GM23248 (cell line): Measurements from ENCODE around the gene ERH. TPM values are rescaled to one million over a fixed set of nuclear protein-coding genes. Genes with fewer than 3 reads are reported as not detected.

Experiments used
- DNase-seq: peaks from one replicate; pipeline ENCODE4 v3.0.0-alpha.2; 2015
- H2AFZ ChIP-seq: fragments of 200-600 bp; sonication (generic); 2 replicates; pipeline ENCODE4 v1.6.1; 2016; ENCODE audit warnings: antibody characterized with exemption
- H3F3A ChIP-seq: fragments of 200-600 bp; sonication (generic); 2 replicates; pipeline ENCODE4 v1.6.1; 2016; ENCODE audit warnings: mild to moderate bottlenecking, antibody characterized with exemption, mixed run types; ENCODE audit not compliant: insufficient read depth
- H3K27ac ChIP-seq: fragments of 200-600 bp; sonication (generic); 2 replicates; pipeline ENCODE4 v1.5.1; 2016; ENCODE audit warnings: mild to moderate bottlenecking
- H3K27me3 ChIP-seq: fragments of 200-600 bp; sonication (generic); replicated peaks from 2 replicates; pipeline ENCODE4 v1.6.1; 2016; ENCODE audit warnings: mild to moderate bottlenecking; ENCODE audit not compliant: insufficient read depth
- H3K36me3 ChIP-seq: fragments of 200-600 bp; sonication (generic); 2 replicates; pipeline ENCODE4 v1.6.1; 2016; ENCODE audit warnings: low read depth, mild to moderate bottlenecking
- H3K4me1 ChIP-seq: fragments of 200-600 bp; sonication (generic); 2 replicates; pipeline ENCODE4 v1.6.1; 2016; ENCODE audit warnings: mild to moderate bottlenecking; ENCODE audit not compliant: insufficient read depth
- H3K4me2 ChIP-seq: fragments of 200-600 bp; sonication (generic); one replicate; pipeline ENCODE4 v1.6.1; 2016; ENCODE audit warnings: mild to moderate bottlenecking; ENCODE audit not compliant: unreplicated experiment
- H3K4me3 ChIP-seq: fragments of 200-600 bp; sonication (generic); 2 replicates; pipeline ENCODE4 v1.5.1; 2016; ENCODE audit warnings: mild to moderate bottlenecking
- H3K79me2 ChIP-seq: fragments of 200-600 bp; sonication (generic); 2 replicates; pipeline ENCODE4 v1.6.1; 2016; ENCODE audit warnings: mild to moderate bottlenecking; ENCODE audit not compliant: insufficient read depth
- H3K9ac ChIP-seq: fragments of 200-600 bp; sonication (generic); 2 replicates; pipeline ENCODE4 v1.6.1; 2016; ENCODE audit warnings: mild to moderate bottlenecking
- H3K9me2 ChIP-seq: fragments of 200-600 bp; sonication (generic); 2 replicates; pipeline ENCODE4 v1.6.1; 2016; ENCODE audit warnings: mixed run types, mild to moderate bottlenecking, moderate library complexity; ENCODE audit not compliant: insufficient read depth
- H3K9me3 ChIP-seq: fragments of 200-600 bp; sonication (generic); one replicate; pipeline ENCODE4 v1.6.1; 2017; ENCODE audit warnings: low read depth
- H4K20me1 ChIP-seq: fragments of 200-600 bp; sonication (generic); 2 replicates; pipeline ENCODE4 v1.6.0; 2016; ENCODE audit not compliant: insufficient read depth
- EZH2 ChIP-seq: fragments of 200-600 bp; sonication (generic); IDR thresholded peaks from 2 replicates; pipeline ENCODE4 v1.6.1; 2018; ENCODE audit warnings: antibody characterized with exemption, mild to moderate bottlenecking; ENCODE audit not compliant: insufficient read depth, poor library complexity, severe bottlenecking
- EZH2phosphoT487 ChIP-seq: fragments of 200-600 bp; sonication (generic); IDR thresholded peaks from 2 replicates; pipeline ENCODE4 v1.6.1; 2018; ENCODE audit warnings: antibody characterized with exemption, moderate library complexity, mild to moderate bottlenecking, low read depth; ENCODE audit not compliant: insufficient read depth
- WGBS, 2 experiments: methylation state at CpG; one replicate each; pipeline ENCODE4 v1.1.6; 2015 to 2017; ENCODE audit warnings: low lambda C conversion rate in 2 of 2, low coverage in 1 of 2; ENCODE audit errors: missing lambda C conversion rate in 2 of 2; 5-methylcytosine and 5-hydroxymethylcytosine counted together
- in situ Hi-C: fragments of 300-500 bp; cut with MboI; formaldehyde crosslinking; loops from 2 replicates; pipeline ENCODE4 v1.15.0; 2020
- polyA plus RNA-seq: library from polyadenylated mRNA; unstranded; fragments of >200 nt; fragmentation: Nextera tagmentation; extraction: Ambion mirVana; gene quantifications from 2 replicates; pipeline ENCODE4 v1.2.1, GENCODE V29; 2016
- total RNA-seq: library from RNA; depleted of rRNA; stranded (reverse); fragments of >200 nt; shearing (Covaris generic); gene quantifications from 2 replicates; pipeline ENCODE4 v1.2.3, GENCODE V29; 2014

The ERH gene
- total and polyA plus RNA-seq, 2 experiments from 2014 or later = 70.4 to 136 TPM

- no peaks in the 10 kb centered on the region for H3F3A ChIP-seq
Observed at GRCh38 chr14:69413483-69413882, 15.4 kb upstream of the ERH start.

GRCh38 chr14:69408331-69408960 is 10.3 kb upstream of the ERH start:
- Histone ChIP-seq H3K79me2 (peaks cover 100% of the 10 kb centered on the region), H3K27ac (no peak overlapping the region), H3K4me2 (no peak overlapping the region), H3K4me3 (no peak overlapping the region), H3K9me3 (no peaks in the 10 kb centered on the region), H2AFZ (no peak overlapping the region), H3F3A (no peaks in the 10 kb centered on the region), H3K27me3 (no peaks in the 10 kb centered on the region), H3K36me3 (no peaks in the 10 kb centered on the region), H3K9me2 (no peaks in the 10 kb centered on the region), H3K9ac (no peak overlapping the region), H3K4me1 (no peaks in the 10 kb centered on the region), H4K20me1 (no peaks in the 10 kb centered on the region)
- TF ChIP-seq EZH2phosphoT487 = no peak
- TF ChIP-seq EZH2 = no peak
- DNase-seq = no peak
- in situ Hi-C loops = no loop called here
- 52 to 59% methylated on average over 2 of the region's 2 CpGs for WGBS, 2 experiments

More at GRCh38 chr14:69413483-69413882, 15.4 kb upstream of the ERH start:
- Histone ChIP-seq H3K27ac (no peak overlapping the region), H2AFZ (no peak overlapping the region), H3K27me3 (no peaks in the 10 kb centered on the region), H3K79me2 (peaks cover 100% of the 10 kb centered on the region), H3K9me2 (no peaks in the 10 kb centered on the region), H3K9ac (no peak overlapping the region), H3K9me3 (no peaks in the 10 kb centered on the region), H4K20me1 (no peaks in the 10 kb centered on the region; the same call in 1 of the 2 replicates), H3K36me3 (no peaks in the 10 kb centered on the region), H3K4me3 (no peak overlapping the region), H3K4me1 (no peaks in the 10 kb centered on the region), H3K4me2 (no peak overlapping the region)
- in situ Hi-C loops = no loop called here
- DNase-seq = no peak
- WGBS, 2 experiments = 93 to 97% methylated on average over 2 of the region's 2 CpGs
- no peak for TF ChIP-seq EZH2phosphoT487
- no peak for TF ChIP-seq EZH2

- H3K79me2 ChIP-seq = peaks cover 100% of the 10 kb centered on the region
- no peak overlapping the region for H3K27ac ChIP-seq
- TF ChIP-seq EZH2 (no peak), EZH2phosphoT487 (no peak)
- no peak for DNase-seq
- H3K27me3 ChIP-seq = no peaks in the 10 kb centered on the region
- no peaks in the 10 kb centered on the region; the same call in 1 of the 2 replicates for H4K20me1 ChIP-seq
- H3K9me2 ChIP-seq = no peaks in the 10 kb centered on the region
- peaks cover 16% of the 10 kb centered on the region for H3K4me1 ChIP-seq
- H3F3A ChIP-seq = no peaks in the 10 kb centered on the region
- H3K4me3 ChIP-seq = no peak overlapping the region
- no peaks in the 10 kb centered on the region for H3K36me3 ChIP-seq
- no peak overlapping the region for H2AFZ ChIP-seq
- no peaks in the 10 kb centered on the region for H3K9me3 ChIP-seq
- no peak overlapping the region for H3K4me2 ChIP-seq
- no peak overlapping the region for H3K9ac ChIP-seq
- in situ Hi-C loops = no loop called here
Observed at GRCh38 chr14:69405762-69406161, 7.7 kb upstream of the ERH start.

GRCh38 chr14:69404883-69405282 is 6.8 kb upstream of the ERH start:
- H3K9me3 ChIP-seq = no peaks in the 10 kb centered on the region
- H3K79me2 ChIP-seq = peaks cover 100% of the 10 kb centered on the region
- H3K4me3 ChIP-seq = no peak overlapping the region
- no peak for DNase-seq
- H3F3A ChIP-seq = no peaks in the 10 kb centered on the region
- H3K4me2 ChIP-seq = no peak overlapping the region
- H3K4me1 ChIP-seq = peaks cover 25% of the 10 kb centered on the region
- no peaks in the 10 kb centered on the region for H3K9me2 ChIP-seq
- no peak overlapping the region for H3K9ac ChIP-seq
- H4K20me1 ChIP-seq = no peaks in the 10 kb centered on the region; the same call in 1 of the 2 replicates
- no peaks in the 10 kb centered on the region for H3K27me3 ChIP-seq
- H3K36me3 ChIP-seq = no peaks in the 10 kb centered on the region
- no peak for TF ChIP-seq EZH2
- no peak for TF ChIP-seq EZH2phosphoT487
- no peak overlapping the region for H3K27ac ChIP-seq
- H2AFZ ChIP-seq = no peak overlapping the region
- 94 to 99% methylated on average over 5 of the region's 5 CpGs for WGBS, 2 experiments
- in situ Hi-C loops = no loop called here
